ENCODE results near the gene FAF1.

DNA sequence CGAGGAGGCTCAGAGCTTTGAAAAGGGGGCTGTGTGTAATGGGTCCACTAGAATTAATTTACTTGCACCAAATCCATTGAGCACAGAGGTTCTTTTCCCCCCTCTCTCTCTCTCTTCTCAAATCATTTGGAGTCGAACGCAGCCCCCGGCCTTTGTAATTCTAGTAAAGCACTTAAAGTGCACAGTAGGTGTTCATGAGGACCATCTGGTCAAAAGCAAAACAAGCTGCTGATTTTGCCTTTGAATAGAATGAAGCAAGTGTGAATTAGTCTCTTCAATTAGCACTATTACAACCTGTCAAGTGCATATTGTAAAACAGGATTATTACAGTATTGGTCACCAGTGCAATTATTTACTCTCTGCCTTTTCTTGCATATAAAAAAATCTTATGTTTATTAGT lies 259.9 kb downstream of the FAF1 start:
- TF ChIP-seq EZH2 (IDR thresholded peaks at IDR 0.05) (no peak), POLR2AphosphoS5 (IDR thresholded peaks at IDR 0.05; ENCODE audit: borderline replicate concordance, low read depth, low read length) (no peak), FOXP2 (optimal IDR thresholded peaks at IDR 0.05; ENCODE audit: control extremely low read depth, extremely low read length, insufficient read depth) (no peak)

Data from SK-N-MC (cell line).